Keratinocyte (primary cell): ENCODE data around the gene CYTH1. TPM values are rescaled to one million over a fixed set of nuclear protein-coding genes. Genes with fewer than 3 reads are reported as not detected.

Source experiments
- DNase-seq: peaks from one replicate; pipeline ENCODE4 v3.0.0-alpha.2; 2011; ENCODE audit warnings: low read depth, missing footprints, low spot score
- FAIRE-seq: peaks from 2 replicates; lab custom pipeline; 2011; peaks lifted over from hg19 to GRCh38; lab: Jason Lieb, UNC
- H2AFZ ChIP-seq: 2 replicates; pipeline ENCODE4 v1.6.0; 2012; ENCODE audit warnings: low read length, control low read depth, inconsistent platforms; ENCODE audit not compliant: control insufficient read depth
- H3K27ac ChIP-seq: 2 replicates; pipeline ENCODE4 v1.5.1; 2011; ENCODE audit warnings: low read length; ENCODE audit not compliant: control insufficient read depth, insufficient read depth
- H3K27me3 ChIP-seq: 3 replicates; pipeline ENCODE4 v1.6.0; 2011; ENCODE audit warnings: low read length; ENCODE audit not compliant: control insufficient read depth, insufficient read depth; ENCODE audit errors: extremely low read depth
- H3K36me3 ChIP-seq, 2 experiments: 2 replicates in 1 of 2; 3 replicates in 1 of 2; pipeline ENCODE4 v1.5.1; 2011; ENCODE audit warnings: low read length in 2 of 2, mild to moderate bottlenecking in 1 of 2; ENCODE audit not compliant: control insufficient read depth in 2 of 2, insufficient read depth in 2 of 2; ENCODE audit errors: extremely low read depth in 1 of 2
- H3K4me1 ChIP-seq: 3 replicates; pipeline ENCODE4 v1.5.1; 2011; ENCODE audit warnings: low read length; ENCODE audit not compliant: control insufficient read depth, insufficient read depth; ENCODE audit errors: extremely low read depth
- H3K4me2 ChIP-seq: 3 replicates; pipeline ENCODE4 v1.6.0; 2011; ENCODE audit warnings: low read depth, low read length; ENCODE audit not compliant: control insufficient read depth, insufficient read depth; ENCODE audit errors: extremely low read depth
- H3K4me3 ChIP-seq, 3 experiments: fragments of 200-600 bp in 1 of 3; sonication (generic) in 1 of 3; 2 replicates in 2 of 3; 3 replicates in 1 of 3; pipeline ENCODE4 v1.5.1; 2011 to 2016; ENCODE audit warnings: low read length in 3 of 3, mild to moderate bottlenecking in 3 of 3, control low read depth in 2 of 3, inconsistent platforms in 1 of 3, low read depth in 1 of 3, mixed read lengths in 1 of 3, mixed run types in 1 of 3, moderate library complexity in 1 of 3; ENCODE audit not compliant: control insufficient read depth in 2 of 3, insufficient read depth in 2 of 3; ENCODE audit errors: extremely low read depth in 1 of 3
- H3K79me2 ChIP-seq: 2 replicates; pipeline ENCODE4 v1.6.0; 2012; ENCODE audit warnings: low read length; ENCODE audit not compliant: control insufficient read depth, insufficient read depth
- H3K9ac ChIP-seq: 3 replicates; pipeline ENCODE4 v1.6.0; 2011; ENCODE audit warnings: low read length; ENCODE audit not compliant: control insufficient read depth, insufficient read depth; ENCODE audit errors: extremely low read depth
- H3K9me1 ChIP-seq: 3 replicates; pipeline ENCODE4 v1.6.0; 2011; ENCODE audit warnings: low read length; ENCODE audit not compliant: control insufficient read depth, insufficient read depth; ENCODE audit errors: extremely low read depth
- H3K9me3 ChIP-seq: 2 replicates; pipeline ENCODE4 v1.5.1; 2012; ENCODE audit warnings: low read depth, low read length; ENCODE audit not compliant: control insufficient read depth
- H4K20me1 ChIP-seq: 3 replicates; pipeline ENCODE4 v1.6.0; 2011; ENCODE audit warnings: low read length; ENCODE audit not compliant: control insufficient read depth, insufficient read depth; ENCODE audit errors: extremely low read depth
- EZH2 ChIP-seq: IDR thresholded peaks from one replicate; pipeline ENCODE4 v1.6.1; 2012; ENCODE audit warnings: inconsistent platforms, mild to moderate bottlenecking, low read length, moderate library complexity
- dilution Hi-C: fragments of 300-500 bp; cut with MboI; formaldehyde crosslinking; loops from one replicate; pipeline ENCODE4 v1.7.0; 2020; ENCODE audit warnings: low sequenced_read_pairs; ENCODE audit not compliant: extremely low pct_ligation_motif_present
- polyA plus RNA-seq, 5 experiments: library from polyadenylated mRNA; depleted of rRNA in 3 of 5; stranded (reverse) in 3 of 5; stranded (forward) in 1 of 5; unstranded in 1 of 5; fragments of >200 nt; gene quantifications; 1 replicate in 1 of 5; 2 replicates in 3 of 5; 3 replicates in 1 of 5; pipeline versions ENCODE4 v1.2.1 to v1.2.3, GENCODE V29; 2011 to 2012; ENCODE audit warnings: missing spikeins in 2 of 5, low read depth in 1 of 5, low replicate concordance in 1 of 5
- TF ChIP-seq, protein P1 (sequence below), 3 experiments: IDR thresholded peaks in 1 of 3; conservative IDR thresholded peaks in 1 of 3; optimal IDR thresholded peaks in 1 of 3; 2 replicates in 2 of 3; 3 replicates in 1 of 3; pipeline versions ENCODE3 to v1.5.1; 2011; ENCODE audit warnings: low read length in 3 of 3, mild to moderate bottlenecking in 3 of 3, moderate library complexity in 2 of 3, control low read depth in 1 of 3, inconsistent platforms in 1 of 3; ENCODE audit not compliant: insufficient read depth in 2 of 3; ENCODE audit errors: extremely low read depth in 1 of 3

Gene CYTH1
- polyA plus RNA-seq, 1 donor (not counting 4 experiments of a cell fraction or from before 2014, with no cell fraction given) = 28.3 TPM

DNA sequence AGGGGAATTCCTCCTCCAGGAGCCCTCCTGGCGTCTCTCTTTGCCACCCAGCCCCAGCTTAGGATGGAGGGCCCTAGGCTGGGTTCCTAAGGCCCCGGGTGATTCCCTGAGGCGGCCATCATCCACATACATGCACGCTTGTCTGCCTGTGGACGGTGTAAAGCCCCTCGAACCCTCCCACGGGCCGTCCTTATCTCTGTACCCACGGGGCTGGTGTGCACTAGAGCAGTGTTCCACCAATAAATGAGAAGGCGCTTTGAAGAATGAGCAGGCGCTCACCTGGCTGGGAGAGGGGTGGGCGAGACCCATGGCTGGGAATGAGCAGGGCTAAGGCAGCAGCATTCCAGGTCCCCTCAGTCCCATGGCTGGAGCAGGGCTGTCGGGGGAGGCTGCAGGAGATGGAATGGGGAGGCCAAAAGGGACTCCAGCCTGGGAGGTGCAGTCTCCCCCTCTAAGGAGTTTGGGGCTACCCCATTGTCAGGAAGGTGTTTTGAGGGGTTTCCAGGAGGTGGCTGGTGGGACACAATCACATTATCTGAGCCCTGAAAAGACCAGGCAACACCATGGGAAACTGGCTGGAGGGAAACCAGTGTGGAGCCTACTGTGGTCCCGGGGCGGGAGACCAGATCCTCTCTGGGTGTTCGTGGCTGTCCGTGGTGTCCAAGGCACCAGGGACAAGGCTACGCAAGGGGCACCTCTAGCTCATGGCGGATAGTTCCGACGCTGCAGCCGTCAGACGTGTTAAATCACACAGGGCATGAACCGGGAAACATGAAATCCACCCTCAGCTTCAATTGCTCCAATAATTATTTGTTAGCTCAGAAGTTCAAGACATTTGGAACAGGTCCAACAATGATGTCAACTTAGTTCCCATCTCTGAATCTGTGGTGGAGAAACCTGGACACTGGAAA lies 117.3 kb downstream of the CYTH1 start:
- Histone ChIP-seq H3K4me2 (no peak overlapping the region), H3K4me1 (peaks cover 37% of the 10 kb centered on the region), H3K9me1 (no peaks in the 10 kb centered on the region), H3K9ac (no peak overlapping the region), H3K4me3 (no peak overlapping the region), H3K27ac (no peak overlapping the region), H3K27me3 (no peaks in the 10 kb centered on the region), H4K20me1 (no peaks in the 10 kb centered on the region), H2AFZ (no peak overlapping the region), H3K36me3 (no peaks in the 10 kb centered on the region), H3K9me3 (no peaks in the 10 kb centered on the region), H3K79me2 (no peaks in the 10 kb centered on the region)
- TF ChIP-seq EZH2 = no peak
- TF ChIP-seq, protein P1, sequence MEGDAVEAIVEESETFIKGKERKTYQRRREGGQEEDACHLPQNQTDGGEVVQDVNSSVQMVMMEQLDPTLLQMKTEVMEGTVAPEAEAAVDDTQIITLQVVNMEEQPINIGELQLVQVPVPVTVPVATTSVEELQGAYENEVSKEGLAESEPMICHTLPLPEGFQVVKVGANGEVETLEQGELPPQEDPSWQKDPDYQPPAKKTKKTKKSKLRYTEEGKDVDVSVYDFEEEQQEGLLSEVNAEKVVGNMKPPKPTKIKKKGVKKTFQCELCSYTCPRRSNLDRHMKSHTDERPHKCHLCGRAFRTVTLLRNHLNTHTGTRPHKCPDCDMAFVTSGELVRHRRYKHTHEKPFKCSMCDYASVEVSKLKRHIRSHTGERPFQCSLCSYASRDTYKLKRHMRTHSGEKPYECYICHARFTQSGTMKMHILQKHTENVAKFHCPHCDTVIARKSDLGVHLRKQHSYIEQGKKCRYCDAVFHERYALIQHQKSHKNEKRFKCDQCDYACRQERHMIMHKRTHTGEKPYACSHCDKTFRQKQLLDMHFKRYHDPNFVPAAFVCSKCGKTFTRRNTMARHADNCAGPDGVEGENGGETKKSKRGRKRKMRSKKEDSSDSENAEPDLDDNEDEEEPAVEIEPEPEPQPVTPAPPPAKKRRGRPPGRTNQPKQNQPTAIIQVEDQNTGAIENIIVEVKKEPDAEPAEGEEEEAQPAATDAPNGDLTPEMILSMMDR (optimal IDR thresholded peaks at IDR 0.05 in 1 of 3, IDR thresholded peaks at IDR 0.05 in 1 of 3, conservative IDR thresholded peaks at IDR 0.05 in 1 of 3; ENCODE audit: extremely low read depth in 1 of 3, insufficient read depth in 2 of 3, low read length in 3 of 3) = no peak
- dilution Hi-C loops = no loop called here
- FAIRE-seq (no peak), DNase-seq (no peak)

DNA sequence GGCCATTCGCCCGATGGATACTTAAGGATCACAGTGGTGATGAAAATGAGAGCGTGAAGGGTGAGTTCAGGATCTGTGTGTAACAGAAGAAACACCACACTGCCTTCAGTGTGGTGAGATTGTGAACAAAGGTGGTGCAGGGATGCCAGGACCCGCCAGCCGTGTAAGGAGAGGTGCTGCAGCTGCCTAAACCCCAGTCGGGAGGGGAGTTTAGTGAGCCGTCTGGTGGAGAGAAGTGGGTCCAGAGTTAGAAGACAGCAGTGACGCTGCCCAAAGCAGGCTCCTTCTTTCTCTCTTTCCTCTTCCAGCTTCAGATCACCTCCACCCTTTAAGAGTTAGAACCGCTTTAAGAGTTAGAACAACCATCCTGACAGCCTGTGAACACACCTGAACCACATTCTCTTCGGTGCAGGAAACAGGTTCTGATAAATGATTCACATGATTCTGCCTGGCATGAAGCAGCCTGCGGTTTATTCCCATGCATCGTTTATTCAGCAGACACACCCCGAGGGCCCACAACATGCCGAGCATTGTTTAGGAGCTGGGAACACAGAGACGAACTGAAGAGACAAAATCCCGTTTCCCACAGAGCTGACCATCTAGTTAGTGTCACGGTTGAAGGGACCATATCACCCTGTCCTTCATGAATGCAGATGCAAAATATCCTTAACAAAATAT lies 120.8 kb downstream of the CYTH1 start:
- H3K4me2 ChIP-seq = peak overlapping the region; percentile 63
- H3K4me3 ChIP-seq = peak overlapping the region in 2 of 3 experiments; percentile 29 to 44
- H4K20me1 ChIP-seq = no peaks in the 10 kb centered on the region
- H3K36me3 ChIP-seq = no peaks in the 10 kb centered on the region
- peaks cover 28% of the 10 kb centered on the region for H3K4me1 ChIP-seq
- FAIRE-seq (peak; percentile 98), DNase-seq (peak; percentile 30)
- no peak for TF ChIP-seq EZH2
- TF ChIP-seq, protein P1 (optimal IDR thresholded peaks at IDR 0.05 in 1 of 3, IDR thresholded peaks at IDR 0.05 in 1 of 3, conservative IDR thresholded peaks at IDR 0.05 in 1 of 3; ENCODE audit: extremely low read depth in 1 of 3, insufficient read depth in 2 of 3, low read length in 3 of 3) = no peak
- H3K9me1 ChIP-seq = no peaks in the 10 kb centered on the region
- H3K9ac ChIP-seq = peak overlapping the region; percentile 45
- no peaks in the 10 kb centered on the region for H3K9me3 ChIP-seq
- dilution Hi-C loops = no loop called here
- H3K27ac ChIP-seq = peak overlapping the region; percentile 55
- peak overlapping the region; percentile 27 for H2AFZ ChIP-seq
- no peaks in the 10 kb centered on the region for H3K27me3 ChIP-seq
- no peaks in the 10 kb centered on the region for H3K79me2 ChIP-seq
